ENCODE measurements around the gene ANKRD30B. TPM values are rescaled to one million over a fixed set of nuclear protein-coding genes. Genes with fewer than 3 reads are reported as not detected.
"Not testable (repeated sequence)": the region's sequence is repeated elsewhere in the genome, so short reads cannot be mapped to it uniquely, and the experiment has no call there.

Gene ANKRD30B
- total RNA-seq: not detected

- Histone ChIP-seq H3K4me1 (ENCODE audit: control insufficient read depth in 1 of 2, low read depth in 2 of 2) (no peaks in the 10 kb centered on the region), H3K27ac (no peak within 1 kb of the TSS), H3K36me3 (no peaks in the 10 kb centered on the region), H3K4me3 (no peak within 1 kb of the TSS), H3K9me3 (no peaks in the 10 kb centered on the region), H3K27me3 (replicated peaks; ENCODE audit: insufficient read depth) (no peaks in the 10 kb centered on the region)
- TF ChIP-seq CTCF (IDR thresholded peaks at IDR 0.05): no peak
- ATAC-seq (ENCODE audit: insufficient number of reproducible peaks, low FRiP score, low read depth): no peak
- no peak for DNase-seq (ENCODE audit: low spot score)
Measured at GRCh38 chr18:14747513-14748474, at the start of gene ANKRD30B. Gene ANKRD30B, plus strand, starts transcription at chr18:14748172. Its CDS starts 248 bp downstream, at chr18:14748420.

- not testable (repeated sequence) for H3K27me3 ChIP-seq (replicated peaks; ENCODE audit: insufficient read depth); DNase-seq (ENCODE audit: low spot score); H3K4me1 ChIP-seq (ENCODE audit: control insufficient read depth in 1 of 2, low read depth in 2 of 2); ATAC-seq (ENCODE audit: insufficient number of reproducible peaks, low FRiP score, low read depth); H3K36me3 ChIP-seq; H3K9me3 ChIP-seq; H3K4me3 ChIP-seq; H3K27ac ChIP-seq
Measured at GRCh38 chr18:14701286-14702040, 46.5 kb upstream of the ANKRD30B start.

GRCh38 chr18:14709761-14710160 lies 38.2 kb upstream of the ANKRD30B start:
- H3K4me1 ChIP-seq (ENCODE audit: control insufficient read depth in 1 of 2, low read depth in 2 of 2); H3K27me3 ChIP-seq (replicated peaks; ENCODE audit: insufficient read depth); DNase-seq (ENCODE audit: low spot score); H3K36me3 ChIP-seq; H3K27ac ChIP-seq; H3K9me3 ChIP-seq; H3K4me3 ChIP-seq; ATAC-seq (ENCODE audit: insufficient number of reproducible peaks, low FRiP score, low read depth): not testable (repeated sequence)

GRCh38 chr18:14721569-14721968 lies 26.4 kb upstream of the ANKRD30B start:
- not testable (repeated sequence) for DNase-seq (ENCODE audit: low spot score); H3K36me3 ChIP-seq; H3K27ac ChIP-seq; H3K9me3 ChIP-seq; H3K27me3 ChIP-seq (replicated peaks; ENCODE audit: insufficient read depth); H3K4me1 ChIP-seq (ENCODE audit: control insufficient read depth in 1 of 2, low read depth in 2 of 2); ATAC-seq (ENCODE audit: insufficient number of reproducible peaks, low FRiP score, low read depth); H3K4me3 ChIP-seq

- DNase-seq (ENCODE audit: low spot score); H3K27ac ChIP-seq; H3K4me3 ChIP-seq; H3K36me3 ChIP-seq; H3K9me3 ChIP-seq; ATAC-seq (ENCODE audit: insufficient number of reproducible peaks, low FRiP score, low read depth); H3K27me3 ChIP-seq (replicated peaks; ENCODE audit: insufficient read depth); H3K4me1 ChIP-seq (ENCODE audit: control insufficient read depth in 1 of 2, low read depth in 2 of 2): not testable (repeated sequence)
Measured at GRCh38 chr18:14739056-14739455, 8.9 kb upstream of the ANKRD30B start.

GRCh38 chr18:14746897-14747296 lies 1.1 kb upstream of the ANKRD30B start:
- DNase-seq (ENCODE audit: low spot score) (no peak), ATAC-seq (ENCODE audit: insufficient number of reproducible peaks, low FRiP score, low read depth) (no peak)
- Histone ChIP-seq H3K27ac (no peak overlapping the region), H3K4me3 (no peak overlapping the region), H3K36me3 (no peaks in the 10 kb centered on the region), H3K4me1 (ENCODE audit: control insufficient read depth in 1 of 2, low read depth in 2 of 2) (no peaks in the 10 kb centered on the region), H3K9me3 (no peaks in the 10 kb centered on the region), H3K27me3 (replicated peaks; ENCODE audit: insufficient read depth) (no peaks in the 10 kb centered on the region)
- TF ChIP-seq CTCF (IDR thresholded peaks at IDR 0.05): no peak

- H3K36me3 ChIP-seq: no peaks in the 10 kb centered on the region
- TF ChIP-seq CTCF (IDR thresholded peaks at IDR 0.05): no peak
- H3K4me1 ChIP-seq (ENCODE audit: control insufficient read depth in 1 of 2, low read depth in 2 of 2): no peaks in the 10 kb centered on the region
- H3K27me3 ChIP-seq (replicated peaks; ENCODE audit: insufficient read depth): no peaks in the 10 kb centered on the region
- H3K4me3 ChIP-seq: no peak overlapping the region
- DNase-seq (ENCODE audit: low spot score) (no peak), ATAC-seq (ENCODE audit: insufficient number of reproducible peaks, low FRiP score, low read depth) (no peak)
- H3K27ac ChIP-seq: no peak overlapping the region
- no peaks in the 10 kb centered on the region for H3K9me3 ChIP-seq
Measured at GRCh38 chr18:14748496-14748895, 524 bp downstream of the ANKRD30B start.

GRCh38 chr18:14763566-14763965 lies 15.6 kb downstream of the ANKRD30B start:
- not testable (repeated sequence) for ATAC-seq (ENCODE audit: insufficient number of reproducible peaks, low FRiP score, low read depth); H3K4me1 ChIP-seq (ENCODE audit: control insufficient read depth in 1 of 2, low read depth in 2 of 2); H3K27ac ChIP-seq; H3K27me3 ChIP-seq (replicated peaks; ENCODE audit: insufficient read depth); H3K4me3 ChIP-seq; H3K9me3 ChIP-seq; DNase-seq (ENCODE audit: low spot score); H3K36me3 ChIP-seq
